Epidermal melanocyte (primary cell): ENCODE measurements around the gene ILF3.
"Not testable (repeated sequence)": the region's sequence is repeated elsewhere in the genome, so short reads cannot be mapped to it uniquely, and the experiment has no call there.

Experiments
- DNase-seq: peaks from one replicate; pipeline ENCODE4 v3.0.0; 2011; ENCODE audit warnings: low spot score; ENCODE audit not compliant: insufficient read length

Gene ILF3

DNA sequence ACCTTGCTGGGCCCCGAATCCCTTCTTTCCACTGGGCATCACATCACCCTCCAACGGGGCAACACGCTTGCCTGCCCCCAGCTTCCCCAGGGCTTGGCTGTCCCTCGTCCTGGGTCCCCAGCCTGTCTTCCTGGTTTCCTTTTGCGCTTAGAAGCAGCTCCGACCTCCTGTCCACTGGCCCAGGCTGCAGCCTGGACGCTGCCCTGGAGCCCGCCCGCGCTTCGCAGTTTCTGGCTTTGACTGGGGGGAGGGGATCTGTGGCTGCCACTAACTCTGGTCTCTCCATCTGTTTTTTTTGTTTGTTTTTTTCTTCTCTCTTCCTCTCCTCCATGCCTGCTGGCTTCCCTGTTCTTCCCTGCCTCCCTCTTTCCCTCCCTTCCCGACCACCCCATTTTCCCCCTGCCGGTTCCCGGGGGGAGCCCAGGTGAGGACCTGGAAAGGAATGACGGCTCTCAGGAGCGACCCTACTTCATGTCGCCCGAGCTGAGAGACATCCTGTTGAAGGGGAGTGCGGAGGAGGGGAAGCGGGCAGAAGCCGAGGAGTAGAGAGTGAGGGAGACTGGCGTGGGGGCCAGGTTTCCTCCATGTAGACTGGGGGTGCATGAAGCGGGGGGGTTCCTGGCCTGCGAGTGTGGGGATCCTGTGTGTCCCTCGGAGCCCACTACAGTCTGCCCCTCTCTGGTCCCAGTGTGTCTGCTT lies 11.5 kb upstream of the ILF3 start:
- DNase-seq, result no peak

- no peak for DNase-seq
Measured at GRCh38 chr19:10643172-10643967, 10.8 kb upstream of the ILF3 start.

GRCh38 chr19:10643968-10644259 lies 10.2 kb upstream of the ILF3 start:
- DNase-seq, result no peak

- peak; percentile 96 for DNase-seq
Measured at GRCh38 chr19:10644260-10645007, 9.7 kb upstream of the ILF3 start.

- DNase-seq, result no peak
Measured at GRCh38 chr19:10646456-10647159, 7.5 kb upstream of the ILF3 start.

DNA sequence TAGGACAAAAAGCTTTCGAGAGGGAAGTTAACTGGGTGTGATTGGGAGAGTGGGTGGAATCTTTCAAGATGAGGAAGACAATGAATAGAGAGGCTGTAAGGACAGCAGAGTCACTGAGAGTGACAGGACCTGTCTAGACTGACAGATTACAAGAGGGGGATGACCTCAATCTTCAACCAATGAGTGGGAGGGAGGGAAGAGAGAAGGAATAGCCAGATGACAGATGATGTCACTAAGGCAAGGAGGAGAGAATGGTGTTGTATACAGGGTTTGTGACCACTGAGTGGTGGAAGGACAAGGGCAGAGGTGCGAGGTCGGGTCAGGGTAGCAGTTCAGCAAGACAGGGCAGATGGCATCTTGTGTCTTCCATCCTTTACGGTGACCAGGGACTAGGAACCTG lies 5.8 kb upstream of the ILF3 start:
- DNase-seq, result no peak

- no peak for DNase-seq
Measured at GRCh38 chr19:10651851-10652250, 2.3 kb upstream of the ILF3 start.

DNA sequence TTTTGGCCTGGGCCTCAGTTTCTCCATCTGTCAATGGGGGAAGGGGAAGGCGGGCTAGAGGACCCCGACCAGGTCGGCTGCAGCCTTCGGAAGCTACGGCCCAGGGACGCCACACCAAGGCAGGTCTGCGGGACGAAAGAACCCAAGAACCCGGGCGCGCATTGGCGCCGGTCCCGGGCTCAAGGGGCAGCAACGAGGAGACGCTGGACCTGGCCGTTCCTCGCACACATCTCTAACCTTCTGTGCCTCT lies 739 bp upstream of the ILF3 start:
- no peak for DNase-seq

DNA sequence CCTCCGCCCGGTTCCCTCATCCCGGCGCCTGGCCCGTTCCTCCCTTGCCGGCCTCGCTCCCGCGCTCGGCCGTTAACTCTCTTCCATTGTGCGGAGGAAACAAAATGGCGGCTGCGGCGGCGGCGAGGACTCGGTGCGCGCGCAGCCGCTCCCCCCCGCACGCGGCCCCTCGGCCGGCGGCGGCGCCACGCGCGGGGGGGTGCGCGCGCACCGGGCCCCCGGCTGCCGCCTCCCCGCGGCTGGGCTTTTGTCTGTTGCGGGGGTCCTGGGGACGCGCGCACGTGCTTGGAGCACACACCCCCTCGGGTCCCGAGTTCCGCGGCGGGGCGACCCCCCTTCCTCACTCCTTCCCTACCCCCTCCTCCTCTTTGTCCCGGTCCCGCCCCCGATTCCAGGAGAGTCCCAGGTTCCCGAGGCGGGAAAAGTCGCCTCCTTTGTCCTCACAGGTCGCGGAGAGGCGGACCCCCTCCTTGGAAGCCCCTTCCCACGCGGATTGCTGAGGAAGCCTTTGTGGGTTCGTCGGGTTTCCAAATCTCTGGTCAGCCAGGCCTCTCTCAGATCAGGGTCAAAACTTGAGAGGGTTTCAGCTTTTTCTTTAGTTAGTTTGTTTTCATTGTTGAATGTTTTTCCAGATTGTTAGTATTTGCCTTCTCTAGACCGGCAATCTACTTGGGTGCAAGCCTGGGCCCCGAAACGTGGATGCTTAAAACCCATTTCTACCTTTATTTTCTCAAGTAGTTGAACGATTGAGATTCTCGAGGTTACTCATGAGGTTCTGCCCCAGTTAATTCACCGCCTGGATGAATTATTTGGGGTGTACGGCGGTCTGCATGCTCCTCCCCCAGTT lies 687 bp downstream of the ILF3 start:
- DNase-seq, result peak; percentile 64

DNA sequence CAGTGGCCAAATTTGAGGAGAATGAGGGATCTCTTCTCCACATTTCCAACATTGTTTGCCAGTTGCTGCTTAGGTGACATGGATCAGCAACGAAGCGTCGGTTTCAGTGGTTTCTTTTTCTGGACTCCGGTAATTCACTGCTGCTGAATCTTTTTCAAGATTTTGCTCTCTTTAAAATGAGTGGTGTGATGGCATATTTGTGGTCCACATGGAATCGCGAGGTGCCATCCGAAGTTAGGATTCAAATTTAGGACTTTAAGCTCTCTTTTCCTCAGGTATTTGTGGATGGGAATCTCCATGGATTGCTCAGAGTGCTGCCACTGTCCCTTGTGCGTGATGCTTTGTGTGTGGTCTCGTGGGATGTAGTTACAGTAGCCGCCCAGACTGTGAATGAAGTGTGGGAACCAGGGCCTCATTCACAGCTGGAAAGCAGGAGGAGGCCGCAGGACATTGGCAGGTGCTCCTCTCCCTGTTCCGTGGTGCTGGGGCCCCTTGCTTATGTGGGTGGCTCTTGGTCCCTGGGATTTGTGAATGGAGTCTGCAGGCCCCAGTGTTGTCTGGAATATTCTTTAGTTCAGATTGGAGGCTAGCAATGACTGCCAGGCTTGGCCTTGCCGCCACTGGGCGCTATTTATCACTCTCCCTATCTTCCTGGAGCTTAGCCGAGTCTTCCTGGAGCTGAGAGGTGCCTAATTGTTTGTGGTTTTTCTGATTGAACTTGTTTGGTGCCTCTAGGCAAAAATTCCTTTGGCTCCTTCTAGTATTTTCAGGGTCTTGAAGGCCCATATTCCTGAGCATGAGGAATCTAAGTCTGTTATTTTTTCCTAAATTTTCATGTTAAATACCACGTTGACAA lies 1.5 kb downstream of the ILF3 start:
- DNase-seq, result peak; percentile 10

DNA sequence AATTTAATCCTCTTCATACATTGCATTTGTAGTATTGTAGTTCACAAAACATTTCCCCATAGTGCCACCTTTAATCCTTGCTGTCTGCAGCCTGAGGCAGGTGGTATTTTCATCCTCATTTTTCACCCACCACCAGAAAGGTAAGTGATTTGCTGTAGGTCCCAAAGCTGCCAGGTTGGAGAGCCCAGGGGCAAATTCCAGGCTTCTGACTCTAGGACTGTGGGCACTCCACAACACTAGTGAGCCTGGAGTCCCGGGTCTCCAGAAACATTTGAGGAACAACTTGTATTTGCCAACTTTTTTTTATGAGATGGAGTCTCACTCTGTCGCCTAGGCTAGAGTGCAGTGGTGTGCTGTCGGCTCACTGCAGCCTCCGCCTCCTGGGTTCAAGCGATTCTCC lies 6.2 kb downstream of the ILF3 start:
- DNase-seq, result no peak

DNA sequence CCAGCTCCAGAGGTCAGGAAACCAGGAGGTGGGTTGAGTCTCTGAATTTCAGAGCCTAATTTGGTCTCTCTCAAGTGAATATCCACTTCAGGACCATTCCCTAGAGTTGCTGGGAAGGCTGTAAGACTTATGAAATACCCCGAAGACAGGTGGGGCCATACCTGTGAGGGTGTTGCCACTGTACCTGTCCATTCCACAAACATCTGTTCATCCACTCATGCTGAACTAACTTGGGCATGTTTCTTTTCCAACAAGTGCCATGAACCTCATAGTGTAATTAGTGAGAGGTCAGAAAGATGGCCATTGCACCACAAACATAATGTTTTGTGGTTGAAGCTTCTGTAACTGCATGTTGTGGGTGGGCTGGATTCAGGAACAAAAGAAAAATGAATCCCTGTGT lies 7.8 kb downstream of the ILF3 start:
- no peak for DNase-seq

GRCh38 chr19:10662384-10663251 lies 8.5 kb downstream of the ILF3 start:
- DNase-seq, result no peak

GRCh38 chr19:10663252-10663563 lies 9.1 kb downstream of the ILF3 start:
- not testable (repeated sequence) for DNase-seq

DNA sequence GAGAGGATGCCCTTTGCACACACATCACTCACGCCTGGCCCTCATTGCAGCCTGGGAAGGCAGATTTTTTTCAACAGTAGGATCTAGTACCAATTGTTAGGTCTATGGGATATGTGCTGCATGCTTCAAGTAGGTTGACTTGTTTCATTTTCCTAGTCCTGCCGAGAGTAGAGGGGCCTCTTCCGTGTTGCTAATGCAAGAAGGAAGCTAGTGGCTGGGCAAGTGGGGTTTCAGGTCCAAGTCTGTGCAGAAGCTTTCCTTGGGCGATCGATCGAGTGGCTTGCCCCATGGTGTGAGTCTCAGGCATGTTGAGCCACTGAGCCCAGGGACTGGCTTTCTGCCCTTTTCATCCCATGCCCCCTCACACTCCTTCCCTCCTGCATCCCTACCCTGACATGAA lies 13.7 kb downstream of the ILF3 start:
- DNase-seq, result no peak

DNA sequence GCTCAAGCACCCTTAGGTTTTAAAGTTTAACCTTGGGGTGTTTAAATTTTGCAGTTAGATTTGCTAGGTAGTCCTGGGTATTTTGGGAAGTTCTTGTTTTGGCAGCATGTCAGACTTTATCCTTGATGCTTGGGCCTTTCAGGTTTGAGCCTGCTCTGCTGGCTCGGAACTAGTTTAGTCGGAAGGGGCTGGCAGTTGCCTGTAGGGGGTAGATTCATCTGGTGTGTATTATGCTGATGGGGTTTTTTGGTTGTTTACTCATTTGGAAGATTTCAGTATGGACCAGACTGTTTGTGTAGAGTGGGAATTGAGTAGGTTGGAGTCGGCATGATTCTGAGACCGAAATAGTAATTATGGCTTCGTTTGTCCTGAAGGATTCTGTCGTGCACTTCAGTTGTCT lies 15.1 kb downstream of the ILF3 start:
- no peak for DNase-seq

DNA sequence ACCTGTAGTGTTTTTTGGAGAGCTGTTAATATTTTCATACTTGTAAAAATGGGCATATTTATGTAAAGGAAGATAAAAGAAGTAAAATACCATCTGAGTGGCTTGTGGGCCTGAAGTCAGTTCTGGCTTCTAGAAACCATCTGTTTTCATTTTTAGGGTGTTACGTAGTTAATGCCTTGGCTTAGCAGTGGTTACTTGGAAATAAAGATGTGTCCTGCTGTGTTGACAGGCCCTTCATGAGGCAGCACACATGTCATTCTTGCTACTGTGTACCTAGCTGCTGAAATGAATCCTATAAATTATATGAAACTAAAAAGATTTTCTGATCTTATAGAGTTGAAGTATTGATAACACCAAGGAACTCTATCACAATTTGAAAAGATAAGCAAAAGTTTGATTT lies 16.0 kb downstream of the ILF3 start:
- DNase-seq, result no peak

GRCh38 chr19:10670876-10671804 lies 17.0 kb downstream of the ILF3 start:
- DNase-seq, result no peak
